Cardiac fibroblast (primary cell): ENCODE measurements around the gene SH3RF1.

Experiments
- DNase-seq, 2 donors: peaks; one replicate each; pipeline versions ENCODE4 v3.0.0 to v3.0.0-alpha.2; 2010; ENCODE audit warnings: low read depth in 2 of 2
- H3K4me3 ChIP-seq, 2 donors: replicated peaks in 1 of 2; 1 replicate in 1 of 2; 2 replicates in 1 of 2; pipeline ENCODE4 v1.5.1; 2011; ENCODE audit warnings: low read depth in 2 of 2, low read length in 2 of 2, mild to moderate bottlenecking in 2 of 2, moderate library complexity in 1 of 2
- CTCF ChIP-seq: IDR thresholded peaks from one replicate; pipeline ENCODE4 v1.5.1; 2011; ENCODE audit warnings: low read depth, mild to moderate bottlenecking, low read length, inconsistent platforms

Gene SH3RF1

DNA sequence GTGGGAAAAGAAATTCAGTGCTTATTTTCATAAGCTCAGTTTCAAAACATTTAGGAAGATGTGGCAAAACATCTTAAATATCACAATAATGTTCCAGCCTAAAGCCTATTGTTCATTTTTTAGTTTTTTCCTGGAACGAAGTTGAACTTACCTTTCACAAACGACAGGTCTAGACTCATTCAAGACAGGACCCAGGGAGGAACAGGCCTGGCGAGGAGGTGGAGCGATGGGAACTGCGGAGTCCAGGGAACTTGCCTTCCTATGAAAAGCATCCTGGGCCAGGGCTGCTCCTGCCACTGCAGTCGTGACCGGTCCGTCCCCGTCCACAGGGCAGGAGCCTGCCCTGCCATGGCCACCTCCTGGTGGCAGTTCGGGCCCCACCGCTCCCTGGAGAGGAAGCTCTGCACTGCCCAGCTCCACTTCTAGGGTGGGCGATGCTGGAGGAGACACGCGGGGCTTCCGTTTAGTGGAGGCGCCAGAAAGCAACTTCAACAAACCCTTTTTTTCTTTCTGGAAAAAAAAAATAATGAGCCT is 164.0 kb downstream of the SH3RF1 start:
- no peak for TF ChIP-seq CTCF
- no peak for DNase-seq
- H3K4me3 ChIP-seq: no peak overlapping the region

GRCh38 chr4:169105620-169106019 is 165.1 kb downstream of the SH3RF1 start:
- DNase-seq: no peak
- no peak for TF ChIP-seq CTCF
- H3K4me3 ChIP-seq: no peak overlapping the region

- no peak overlapping the region for H3K4me3 ChIP-seq
- DNase-seq: no peak
- TF ChIP-seq CTCF: no peak
Observed at GRCh38 chr4:169103966-169104412, 166.8 kb downstream of the SH3RF1 start.

- no peak overlapping the region for H3K4me3 ChIP-seq
- peak; percentile 12 to 31 for DNase-seq
- TF ChIP-seq CTCF: no peak
Observed at GRCh38 chr4:169102026-169102425, 168.7 kb downstream of the SH3RF1 start.

GRCh38 chr4:169100670-169101101 is 170.1 kb downstream of the SH3RF1 start:
- H3K4me3 ChIP-seq: no peak overlapping the region
- no peak for TF ChIP-seq CTCF
- DNase-seq: no peak

- H3K4me3 ChIP-seq: no peak overlapping the region
- TF ChIP-seq CTCF: no peak
- DNase-seq: peak; percentile 67 to 77
Observed at GRCh38 chr4:169099771-169100180, 171.0 kb downstream of the SH3RF1 start.
